Measurements from ENCODE around the gene AVL9. TPM values are rescaled to one million over a fixed set of nuclear protein-coding genes. Genes with fewer than 3 reads are reported as not detected.
"Not testable (repeated sequence)": the region's sequence is repeated elsewhere in the genome, so short reads cannot be mapped to it uniquely, and the experiment has no call there.

AVL9 gene
- total RNA-seq, 2 donors from 2014 or later, result 86.1 to 97.3 TPM

DNA sequence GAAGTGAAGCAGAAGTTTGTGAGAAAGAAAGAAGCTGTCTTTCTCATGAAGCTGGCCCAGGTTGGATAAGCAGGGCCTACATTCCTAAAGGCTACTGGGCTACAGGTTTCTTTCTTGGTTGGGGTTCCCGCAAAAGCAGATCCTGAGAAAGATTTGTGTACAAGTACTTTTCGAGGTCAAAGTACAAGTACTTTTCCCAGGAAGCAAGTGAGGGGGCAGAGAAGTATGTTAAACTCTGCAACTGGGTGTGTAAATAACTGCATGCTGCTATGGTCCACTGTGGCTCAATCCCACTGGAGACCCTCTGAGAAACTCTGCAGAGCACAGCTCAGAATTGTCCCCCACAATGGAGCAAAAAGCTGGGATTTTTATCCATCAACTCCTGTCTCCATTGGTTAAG, 33.8 kb upstream of the AVL9 start:
- Histone ChIP-seq H3K27ac (no peak overlapping the region), H3K27me3 (no peaks in the 10 kb centered on the region), H3K4me1 (no peaks in the 10 kb centered on the region), H3K36me3 (no peaks in the 10 kb centered on the region), H3K9me3 (no peaks in the 10 kb centered on the region), H3K4me3 (no peak overlapping the region), H3K9ac (ENCODE audit: low read depth in 2 of 2, low read length in 2 of 2) (no peak overlapping the region)
- no peak for DNase-seq
- intact Hi-C loops (cut with DNase I), result no loop called here
- TF ChIP-seq, protein P1, sequence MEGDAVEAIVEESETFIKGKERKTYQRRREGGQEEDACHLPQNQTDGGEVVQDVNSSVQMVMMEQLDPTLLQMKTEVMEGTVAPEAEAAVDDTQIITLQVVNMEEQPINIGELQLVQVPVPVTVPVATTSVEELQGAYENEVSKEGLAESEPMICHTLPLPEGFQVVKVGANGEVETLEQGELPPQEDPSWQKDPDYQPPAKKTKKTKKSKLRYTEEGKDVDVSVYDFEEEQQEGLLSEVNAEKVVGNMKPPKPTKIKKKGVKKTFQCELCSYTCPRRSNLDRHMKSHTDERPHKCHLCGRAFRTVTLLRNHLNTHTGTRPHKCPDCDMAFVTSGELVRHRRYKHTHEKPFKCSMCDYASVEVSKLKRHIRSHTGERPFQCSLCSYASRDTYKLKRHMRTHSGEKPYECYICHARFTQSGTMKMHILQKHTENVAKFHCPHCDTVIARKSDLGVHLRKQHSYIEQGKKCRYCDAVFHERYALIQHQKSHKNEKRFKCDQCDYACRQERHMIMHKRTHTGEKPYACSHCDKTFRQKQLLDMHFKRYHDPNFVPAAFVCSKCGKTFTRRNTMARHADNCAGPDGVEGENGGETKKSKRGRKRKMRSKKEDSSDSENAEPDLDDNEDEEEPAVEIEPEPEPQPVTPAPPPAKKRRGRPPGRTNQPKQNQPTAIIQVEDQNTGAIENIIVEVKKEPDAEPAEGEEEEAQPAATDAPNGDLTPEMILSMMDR (IDR thresholded peaks at IDR 0.05), result no peak

GRCh38 chr7:32462451-32462850, 32.8 kb upstream of the AVL9 start:
- H3K9ac ChIP-seq (ENCODE audit: low read depth in 2 of 2, low read length in 2 of 2), result no peak overlapping the region
- no peaks in the 10 kb centered on the region for H3K4me1 ChIP-seq
- no peaks in the 10 kb centered on the region for H3K27me3 ChIP-seq
- intact Hi-C loops (cut with DNase I), result no loop called here
- no peak overlapping the region for H3K4me3 ChIP-seq
- TF ChIP-seq, protein P1 (IDR thresholded peaks at IDR 0.05), result no peak
- no peak overlapping the region for H3K27ac ChIP-seq
- no peak for DNase-seq
- H3K36me3 ChIP-seq, result no peaks in the 10 kb centered on the region
- no peaks in the 10 kb centered on the region for H3K9me3 ChIP-seq

GRCh38 chr7:32462977-32463376, 32.3 kb upstream of the AVL9 start:
- DNase-seq, result no peak
- Histone ChIP-seq H3K27ac (no peak overlapping the region), H3K9ac (ENCODE audit: low read depth in 2 of 2, low read length in 2 of 2) (no peak overlapping the region), H3K27me3 (no peaks in the 10 kb centered on the region), H3K9me3 (no peaks in the 10 kb centered on the region), H3K4me1 (no peaks in the 10 kb centered on the region), H3K36me3 (no peaks in the 10 kb centered on the region), H3K4me3 (no peak overlapping the region)
- TF ChIP-seq, protein P1 (IDR thresholded peaks at IDR 0.05), result no peak
- intact Hi-C loops (cut with DNase I), result no loop called here

DNA sequence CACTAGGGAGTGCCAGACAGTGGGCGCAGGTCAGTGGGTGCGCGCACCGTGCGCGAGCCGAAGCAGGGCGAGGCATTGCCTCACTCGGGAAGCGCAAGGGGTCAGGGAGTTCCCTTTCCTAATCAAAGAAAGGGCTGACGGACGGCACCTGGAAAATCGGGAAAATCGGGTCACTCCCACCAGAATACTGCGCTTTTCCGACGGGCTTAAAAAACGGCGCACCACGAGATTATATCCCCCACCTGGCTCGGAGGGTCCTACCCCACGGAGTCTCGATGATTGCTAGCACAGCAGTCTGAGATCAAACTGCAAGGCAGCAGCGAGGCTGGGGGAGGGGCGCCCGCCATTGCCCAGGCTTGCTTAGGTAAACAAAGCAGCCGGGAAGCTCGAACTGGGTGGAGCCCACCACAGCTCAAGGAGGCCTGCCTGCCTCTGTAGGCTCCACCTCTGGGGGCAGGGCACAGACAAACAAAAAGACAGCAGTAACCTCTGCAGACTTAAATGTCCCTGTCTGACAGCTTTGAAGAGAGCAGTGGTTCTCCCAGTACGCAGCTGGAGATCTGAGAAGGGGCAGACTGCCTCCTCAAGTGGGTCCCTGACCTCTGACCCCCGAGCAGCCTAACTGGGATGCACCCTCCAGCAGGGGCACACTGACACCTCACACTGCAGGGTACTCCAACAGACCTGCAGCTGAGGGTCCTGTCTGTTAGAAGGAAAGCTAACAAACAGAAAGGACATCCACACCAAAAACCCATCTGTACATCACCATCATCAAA, 30.5 kb upstream of the AVL9 start:
- H3K27me3 ChIP-seq; H3K36me3 ChIP-seq; H3K4me1 ChIP-seq; H3K4me3 ChIP-seq; H3K27ac ChIP-seq; H3K9me3 ChIP-seq; DNase-seq; H3K9ac ChIP-seq (ENCODE audit: low read depth in 2 of 2, low read length in 2 of 2); intact Hi-C loops (cut with DNase I): not testable (repeated sequence)

DNA sequence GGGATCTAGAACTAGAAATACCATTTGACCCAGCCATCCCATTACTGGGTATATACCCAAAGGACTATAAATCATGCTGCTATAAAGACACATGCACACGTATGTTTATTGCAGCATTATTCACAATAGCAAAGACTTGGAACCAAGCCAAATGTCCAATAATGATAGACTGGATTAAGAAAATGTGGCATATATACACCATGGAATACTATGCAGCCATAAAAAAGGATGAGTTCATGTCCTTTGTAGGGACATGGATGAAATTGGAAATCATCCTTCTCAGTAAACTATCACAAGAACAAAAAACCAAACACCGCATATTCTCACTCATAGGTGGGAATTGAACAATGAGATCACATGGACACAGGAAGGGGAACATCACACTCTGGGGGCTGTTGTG, 25.3 kb upstream of the AVL9 start:
- intact Hi-C loops (cut with DNase I), result loop anchor here (10.0 kb wide), 1 partner anchor 725 kb away; no protein-coding TSS in a partner anchor
- not testable (repeated sequence) for H3K9ac ChIP-seq (ENCODE audit: low read depth in 2 of 2, low read length in 2 of 2); DNase-seq; H3K9me3 ChIP-seq; H3K4me3 ChIP-seq; H3K27me3 ChIP-seq; H3K4me1 ChIP-seq; H3K36me3 ChIP-seq; H3K27ac ChIP-seq

GRCh38 chr7:32470871-32471270, 24.4 kb upstream of the AVL9 start:
- intact Hi-C loops (cut with DNase I), result loop anchor here (10.0 kb wide), 1 partner anchor 726 kb away; no protein-coding TSS in a partner anchor
- H3K36me3 ChIP-seq, result no peaks in the 10 kb centered on the region
- H3K9me3 ChIP-seq, result no peaks in the 10 kb centered on the region
- H3K4me1 ChIP-seq, result no peaks in the 10 kb centered on the region
- H3K27ac ChIP-seq, result no peak overlapping the region
- no peak overlapping the region for H3K4me3 ChIP-seq
- H3K9ac ChIP-seq (ENCODE audit: low read depth in 2 of 2, low read length in 2 of 2), result no peak overlapping the region
- no peak for DNase-seq
- H3K27me3 ChIP-seq, result no peaks in the 10 kb centered on the region
- TF ChIP-seq, protein P1 (IDR thresholded peaks at IDR 0.05), result no peak

Data from colonic mucosa (tissue), 4 donors.